A549 (cell line): ENCODE data around the gene CCDC27. TPM values are rescaled to one million over a fixed set of nuclear protein-coding genes. Genes with fewer than 3 reads are reported as not detected.
A peak's percentile ranks its signal among the peaks of the same experiment; 100 is the strongest.
"Not testable (repeated sequence)": the region's sequence is repeated elsewhere in the genome, so short reads cannot be mapped to it uniquely, and the experiment has no call there.

Experiments used
- ATAC-seq, 2 experiments: fragments of 200-7000 bp in 1 of 2; fragments of >200 bp in 1 of 2; cut with Nextera tagmentation in 1 of 2; cut with Tn5 transposase in 1 of 2; 3 replicates each; pipeline versions ENCODE4 v1.8.0 to v1.9.1; 2018 to 2020; ENCODE audit warnings: mild to moderate bottlenecking in 1 of 2, moderate library complexity in 1 of 2
- CTCF ChIA-PET: fragments of 300-600 bp; sonication (Branson Sonifier 250); formaldehyde crosslinking; extraction: SDS; loops from one replicate; lab custom pipeline; 2021; ENCODE audit warnings: antibody characterized with exemption, inconsistent platforms; lab: Yijun Ruan, JAX
- POLR2A ChIA-PET: fragments of 350-600 bp; formaldehyde crosslinking; extraction: SDS; loops from one replicate; lab custom pipeline; 2021; ENCODE audit warnings: antibody characterized with exemption, inconsistent platforms; lab: Yijun Ruan, JAX
- DNase-seq, 2 experiments: peaks; one replicate each; pipeline versions ENCODE4 v3.0.0 to v3.0.0-alpha.2; 2011 to 2016; ENCODE audit warnings: low read depth in 1 of 2, low spot score in 1 of 2
- FAIRE-seq: peaks from 2 replicates; lab custom pipeline; 2011; peaks lifted over from hg19 to GRCh38; lab: Jason Lieb, UNC
- H3K27ac ChIP-seq, 2 experiments: fragments of >200 bp; sonication (Bioruptor Twin); formaldehyde crosslinking; 3 replicates each; pipeline ENCODE4 v1.5.1; 2016 to 2017
- H3K4me1 ChIP-seq: fragments of >200 bp; sonication (Bioruptor Twin); formaldehyde crosslinking; 3 replicates; pipeline ENCODE4 v1.6.1; 2016
- H3K4me2 ChIP-seq: fragments of >200 bp; sonication (Bioruptor Twin); formaldehyde crosslinking; 3 replicates; pipeline ENCODE4 v1.6.1; 2016
- H3K4me3 ChIP-seq: fragments of >200 bp; sonication (Bioruptor Twin); formaldehyde crosslinking; 3 replicates; pipeline ENCODE4 v1.5.1; 2016
- H3K9me3 ChIP-seq: fragments of >200 bp; sonication (Bioruptor Twin); formaldehyde crosslinking; 3 replicates; pipeline ENCODE4 v1.6.1; 2016
- BCL3 ChIP-seq: fragments of >200 bp; sonication (Bioruptor Twin); formaldehyde crosslinking; IDR thresholded peaks from 3 replicates; pipeline ENCODE4 v1.6.1; 2016
- CBX2 ChIP-seq: fragments of 200-600 bp; sonication (generic); IDR thresholded peaks from 2 replicates; pipeline ENCODE4 v1.6.1; 2016; ENCODE audit warnings: low read depth, mild to moderate bottlenecking, borderline replicate concordance
- CTCF ChIP-seq: fragments of >200 bp; sonication (Bioruptor Twin); formaldehyde crosslinking; IDR thresholded peaks from 3 replicates; pipeline ENCODE4 v1.5.1; 2016
- ESRRA ChIP-seq: fragments of 150-350 bp; IDR thresholded peaks from 2 replicates; pipeline ENCODE4 v1.6.1; 2014; ENCODE audit warnings: mild to moderate bottlenecking, low read length, borderline replicate concordance
- FOSB ChIP-seq: fragments of 250-450 bp; sonication (Bioruptor Pico); IDR thresholded peaks from 2 replicates; pipeline ENCODE4 v1.5.0; 2020; ENCODE audit warnings: mild to moderate bottlenecking, moderate library complexity
- HMGXB4 ChIP-seq: fragments of 250-450 bp; sonication (Bioruptor Pico); IDR thresholded peaks from 2 replicates; pipeline ENCODE4 v1.5.0; 2021; ENCODE audit warnings: mild to moderate bottlenecking, moderate library complexity, borderline replicate concordance
- MAX ChIP-seq: IDR thresholded peaks from 2 replicates; pipeline ENCODE4 v1.6.1; 2012
- MAZ ChIP-seq: fragments of 150-350 bp; IDR thresholded peaks from 2 replicates; pipeline ENCODE4 v1.6.1; 2014; ENCODE audit warnings: antibody characterized with exemption, low read depth, low read length, borderline replicate concordance
- RARB ChIP-seq: fragments of 250-450 bp; sonication (Bioruptor Pico); IDR thresholded peaks from 2 replicates; pipeline ENCODE4 v1.8.0; 2021; ENCODE audit warnings: mild to moderate bottlenecking, moderate library complexity
- RCOR1 ChIP-seq: fragments of 150-350 bp; IDR thresholded peaks from 2 replicates; pipeline ENCODE4 v1.6.1; 2014; ENCODE audit warnings: antibody characterized with exemption, low read length, low read depth
- RNF2 ChIP-seq: fragments of 200-600 bp; sonication (generic); IDR thresholded peaks from 2 replicates; pipeline ENCODE4 v1.6.1; 2016; ENCODE audit warnings: low read depth, mild to moderate bottlenecking, antibody characterized with exemption, moderate library complexity, borderline replicate concordance
- SREBF2 ChIP-seq: fragments of 450-650 bp; IDR thresholded peaks from 2 replicates; pipeline ENCODE4 v1.6.1; 2014; ENCODE audit warnings: mild to moderate bottlenecking, moderate library complexity
- ZC3H11A ChIP-seq: fragments of 450-650 bp; IDR thresholded peaks from 2 replicates; pipeline ENCODE4 v1.6.1; 2014; ENCODE audit warnings: antibody characterized with exemption, mild to moderate bottlenecking
- ZFP36 ChIP-seq: fragments of 450-650 bp; IDR thresholded peaks from 2 replicates; pipeline ENCODE4 v1.6.1; 2014; ENCODE audit warnings: borderline replicate concordance; ENCODE audit not compliant: partially characterized antibody
- ZSCAN20 ChIP-seq: fragments of 250-450 bp; sonication (Bioruptor Pico); IDR thresholded peaks from 2 replicates; pipeline ENCODE4 v1.8.0; 2022; ENCODE audit warnings: mild to moderate bottlenecking, moderate library complexity
- WGBS: methylation state at CpG from one replicate; pipeline ENCODE4 v1.1.6; 2017; ENCODE audit errors: missing lambda C conversion rate; 5-methylcytosine and 5-hydroxymethylcytosine counted together
- polyA plus RNA-seq, 4 experiments: library from polyadenylated mRNA; depleted of rRNA in 3 of 4; stranded (reverse); fragments of >200 nt; fragmentation: RNase III in 1 of 4; extraction: RNeasy Plus Mini Kit Qiagen cat#74134 plus additional on column Dnase treatment in 1 of 4; gene quantifications; 2 replicates in 3 of 4; 3 replicates in 1 of 4; pipeline ENCODE4 v1.2.3, GENCODE V29; 2011 to 2017

CCDC27 gene
- polyA plus RNA-seq, 2 of the 4 experiments (the other 2 are of a cell fraction): not detected

- ChIA-PET CTCF (interaction anchor here (1.7 kb wide), 1 partner anchor 23 kb away, joined by 4 read pairs; no protein-coding TSS in a partner anchor), POLR2A (no interaction called here)
- peak overlapping the region in 1 of 2 experiments; percentile 92; a peak in 4 of 6 replicates for H3K27ac ChIP-seq
- ATAC-seq (no peak), FAIRE-seq (no peak), DNase-seq (no peak)
- H3K9me3 ChIP-seq: no peaks in the 10 kb centered on the region
- H3K4me2 ChIP-seq: peak overlapping the region; percentile 78
- peaks cover 5% of the 10 kb centered on the region; the same call in 2 of the 3 replicates for H3K4me1 ChIP-seq
- TF ChIP-seq RNF2 (no peak), CTCF (no peak), BCL3 (no peak)
- H3K4me3 ChIP-seq: peak overlapping the region; percentile 59
- WGBS: 36% methylated on average over 6 of the region's 6 CpGs
Observed at GRCh38 chr1:3747522-3747848, 4.8 kb upstream of the CCDC27 start.

- FAIRE-seq (no peak), ATAC-seq (no peak), DNase-seq (no peak)
- peak overlapping the region; percentile 78 for H3K4me2 ChIP-seq
- no peaks in the 10 kb centered on the region for H3K9me3 ChIP-seq
- CTCF ChIA-PET: interaction anchor here (1.6 to 1.7 kb wide), 2 partner anchors 21 to 23 kb away, joined by 4 read pairs; no protein-coding TSS in a partner anchor
- TF ChIP-seq RARB: no peak
- TF ChIP-seq MAX: no peak
- no peak for TF ChIP-seq FOSB (CRISPR knock-in tag)
- TF ChIP-seq ESRRA: no peak
- TF ChIP-seq ZFP36: no peak
- no peak for TF ChIP-seq RCOR1
- no peak for TF ChIP-seq SREBF2
- no peak for TF ChIP-seq MAZ
- TF ChIP-seq ZC3H11A: no peak
- TF ChIP-seq HMGXB4 (CRISPR knock-in tag): no peak
- no peak for TF ChIP-seq CBX2
- no peak for TF ChIP-seq ZSCAN20
- peaks cover 5% of the 10 kb centered on the region; the same call in 2 of the 3 replicates for H3K4me1 ChIP-seq
- WGBS: 69% methylated on average over 12 of the region's 13 CpGs
- H3K27ac ChIP-seq: 0 out of 6 replicates have a peak overlapping the region, but pooled peaks of 1 of the 2 experiments have one; percentile 92
- H3K4me3 ChIP-seq: peak overlapping the region; percentile 59
- POLR2A ChIA-PET: no interaction called here
Observed at GRCh38 chr1:3747903-3748302, 4.3 kb upstream of the CCDC27 start.

GRCh38 chr1:3748316-3748900, 3.8 kb upstream of the CCDC27 start:
- CTCF ChIA-PET: interaction anchor here (1.6 to 1.7 kb wide), 2 partner anchors 21 to 24 kb away, joined by 4 read pairs; no protein-coding TSS in a partner anchor
- ATAC-seq, FAIRE-seq, POLR2A ChIA-PET, H3K4me2 ChIP-seq, H3K4me3 ChIP-seq, H3K27ac ChIP-seq, DNase-seq, H3K9me3 ChIP-seq, H3K4me1 ChIP-seq: not testable (repeated sequence)
- 84% methylated on average over 15 of the region's 15 CpGs for WGBS
